Measurements from ENCODE around the gene PTPRD. TPM values are rescaled to one million over a fixed set of nuclear protein-coding genes. Genes with fewer than 3 reads are reported as not detected.

PTPRD gene
- total RNA-seq, 1 donor from 2014 or later, result 139 TPM

- Mint-ChIP-seq H3K4me3 (no peak overlapping the region), H3K4me1 (no peaks in the 10 kb centered on the region), H3K27me3 (ENCODE audit: low read depth) (no peaks in the 10 kb centered on the region), H3K9me3 (no peaks in the 10 kb centered on the region), H3K27ac (ENCODE audit: unreplicated experiment) (no peak overlapping the region), H3K36me3 (ENCODE audit: low read depth) (no peaks in the 10 kb centered on the region)
- TF ChIP-seq, protein P1, sequence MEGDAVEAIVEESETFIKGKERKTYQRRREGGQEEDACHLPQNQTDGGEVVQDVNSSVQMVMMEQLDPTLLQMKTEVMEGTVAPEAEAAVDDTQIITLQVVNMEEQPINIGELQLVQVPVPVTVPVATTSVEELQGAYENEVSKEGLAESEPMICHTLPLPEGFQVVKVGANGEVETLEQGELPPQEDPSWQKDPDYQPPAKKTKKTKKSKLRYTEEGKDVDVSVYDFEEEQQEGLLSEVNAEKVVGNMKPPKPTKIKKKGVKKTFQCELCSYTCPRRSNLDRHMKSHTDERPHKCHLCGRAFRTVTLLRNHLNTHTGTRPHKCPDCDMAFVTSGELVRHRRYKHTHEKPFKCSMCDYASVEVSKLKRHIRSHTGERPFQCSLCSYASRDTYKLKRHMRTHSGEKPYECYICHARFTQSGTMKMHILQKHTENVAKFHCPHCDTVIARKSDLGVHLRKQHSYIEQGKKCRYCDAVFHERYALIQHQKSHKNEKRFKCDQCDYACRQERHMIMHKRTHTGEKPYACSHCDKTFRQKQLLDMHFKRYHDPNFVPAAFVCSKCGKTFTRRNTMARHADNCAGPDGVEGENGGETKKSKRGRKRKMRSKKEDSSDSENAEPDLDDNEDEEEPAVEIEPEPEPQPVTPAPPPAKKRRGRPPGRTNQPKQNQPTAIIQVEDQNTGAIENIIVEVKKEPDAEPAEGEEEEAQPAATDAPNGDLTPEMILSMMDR (conservative IDR thresholded peaks at IDR 0.05), result no peak
- DNase-seq (ENCODE audit: low read depth, low spot score), result no peak
Measured at GRCh38 chr9:9275601-9276000, 1337.2 kb downstream of the PTPRD start.

DNA sequence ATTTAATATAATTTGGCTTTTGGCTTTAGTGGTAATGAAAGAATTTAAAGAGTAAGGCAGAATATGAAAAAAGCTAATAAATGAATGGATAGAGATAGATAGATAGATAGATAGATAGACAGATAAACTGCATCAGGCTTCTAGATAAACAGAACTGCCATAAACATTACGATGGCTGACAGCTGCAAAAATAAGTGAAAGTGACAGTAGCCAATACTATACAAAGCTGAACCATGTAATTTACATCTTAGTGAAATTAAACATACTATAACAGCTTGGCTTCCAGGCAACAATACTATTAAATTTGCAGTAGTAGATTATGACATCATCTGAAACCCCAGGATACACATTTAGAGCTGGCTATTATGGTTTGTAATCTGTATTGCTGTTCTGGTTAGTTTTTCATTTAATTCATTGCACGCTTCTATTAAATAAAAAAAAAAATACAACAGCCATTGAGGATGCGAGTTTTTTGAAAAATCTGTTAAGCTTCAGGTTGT lies 1354.8 kb downstream of the PTPRD start:
- TF ChIP-seq, protein P1 (conservative IDR thresholded peaks at IDR 0.05), result no peak
- DNase-seq (ENCODE audit: low read depth, low spot score), result no peak
- Mint-ChIP-seq H3K27me3 (ENCODE audit: low read depth) (no peaks in the 10 kb centered on the region), H3K4me3 (no peak overlapping the region), H3K36me3 (ENCODE audit: low read depth) (no peaks in the 10 kb centered on the region), H3K4me1 (no peaks in the 10 kb centered on the region), H3K27ac (ENCODE audit: unreplicated experiment) (no peak overlapping the region), H3K9me3 (no peaks in the 10 kb centered on the region)

GRCh38 chr9:9246726-9247125 lies 1366.1 kb downstream of the PTPRD start:
- DNase-seq (ENCODE audit: low read depth, low spot score), result no peak
- Mint-ChIP-seq H3K36me3 (ENCODE audit: low read depth) (peaks cover under 1% of the 10 kb centered on the region), H3K4me1 (no peaks in the 10 kb centered on the region), H3K27ac (ENCODE audit: unreplicated experiment) (no peak overlapping the region), H3K4me3 (no peak overlapping the region), H3K9me3 (peaks cover 5% of the 10 kb centered on the region), H3K27me3 (ENCODE audit: low read depth) (no peaks in the 10 kb centered on the region)
- TF ChIP-seq, protein P1 (conservative IDR thresholded peaks at IDR 0.05), result no peak

DNA sequence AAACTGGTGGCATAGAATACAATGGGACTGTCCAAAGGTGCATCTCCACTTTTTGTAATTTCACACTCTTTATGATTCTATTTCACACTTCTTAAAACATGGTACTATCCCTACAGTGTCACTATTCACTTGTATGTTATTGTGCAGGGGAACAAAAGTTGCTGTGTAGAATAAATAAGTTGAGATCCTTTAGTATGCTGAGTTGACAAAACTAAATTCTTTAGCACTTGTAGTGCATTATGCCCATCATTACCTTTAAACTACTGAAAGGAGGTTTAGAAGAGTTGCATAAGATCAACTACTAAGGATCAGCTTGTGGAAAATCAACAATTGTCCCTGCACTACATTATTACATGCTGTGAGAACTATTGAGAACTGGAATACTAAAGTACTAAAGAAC lies 1380.9 kb downstream of the PTPRD start:
- Mint-ChIP-seq H3K4me3 (no peak overlapping the region), H3K4me1 (no peaks in the 10 kb centered on the region), H3K36me3 (ENCODE audit: low read depth) (peaks cover 4% of the 10 kb centered on the region), H3K9me3 (peaks cover 21% of the 10 kb centered on the region), H3K27me3 (ENCODE audit: low read depth) (no peaks in the 10 kb centered on the region), H3K27ac (ENCODE audit: unreplicated experiment) (no peak overlapping the region)
- DNase-seq (ENCODE audit: low read depth, low spot score), result no peak
- TF ChIP-seq, protein P1 (conservative IDR thresholded peaks at IDR 0.05), result no peak

GRCh38 chr9:9229269-9229668 lies 1383.5 kb downstream of the PTPRD start:
- no peak for DNase-seq (ENCODE audit: low read depth, low spot score)
- peaks cover 12% of the 10 kb centered on the region for H3K9me3 Mint-ChIP-seq
- H3K27me3 Mint-ChIP-seq (ENCODE audit: low read depth), result no peaks in the 10 kb centered on the region
- no peak overlapping the region for H3K4me3 Mint-ChIP-seq
- H3K4me1 Mint-ChIP-seq, result no peaks in the 10 kb centered on the region
- TF ChIP-seq, protein P1 (conservative IDR thresholded peaks at IDR 0.05), result no peak
- no peak overlapping the region for H3K27ac Mint-ChIP-seq (ENCODE audit: unreplicated experiment)
- no peaks in the 10 kb centered on the region for H3K36me3 Mint-ChIP-seq (ENCODE audit: low read depth)

- TF ChIP-seq, protein P1 (conservative IDR thresholded peaks at IDR 0.05), result no peak
- H3K4me1 Mint-ChIP-seq, result no peaks in the 10 kb centered on the region
- H3K9me3 Mint-ChIP-seq, result no peaks in the 10 kb centered on the region
- H3K27me3 Mint-ChIP-seq (ENCODE audit: low read depth), result no peaks in the 10 kb centered on the region
- no peak for DNase-seq (ENCODE audit: low read depth, low spot score)
- H3K27ac Mint-ChIP-seq (ENCODE audit: unreplicated experiment), result no peak overlapping the region
- H3K4me3 Mint-ChIP-seq, result no peak overlapping the region
- H3K36me3 Mint-ChIP-seq (ENCODE audit: low read depth), result no peaks in the 10 kb centered on the region
Measured at GRCh38 chr9:9223175-9223574, 1389.6 kb downstream of the PTPRD start.

Data from neural crest cell (in vitro differentiated cells).